Transverse colon (tissue), 4 donors: ENCODE results near the gene NUDT8. TPM values are rescaled to one million over a fixed set of nuclear protein-coding genes. Genes with fewer than 3 reads are reported as not detected.

ENCODE experiments used
- DNase-seq: peaks from one replicate; pipeline ENCODE4 v3.0.0-alpha.2; 2019
- H3K27ac ChIP-seq, 4 donors: fragments of 200-600 bp; sonication (generic); 2 replicates each; pipeline ENCODE4 v1.5.1; 2016 to 2018; ENCODE audit warnings: inconsistent platforms in 4 of 4
- H3K27me3 ChIP-seq: fragments of 200-600 bp; sonication (generic); 2 replicates; pipeline ENCODE4 v1.5.1; 2017; ENCODE audit warnings: inconsistent platforms
- H3K36me3 ChIP-seq, 4 donors: fragments of 200-600 bp; sonication (generic); 2 replicates each; pipeline ENCODE4 v1.5.1; 2017 to 2019; ENCODE audit warnings: inconsistent platforms in 4 of 4
- H3K4me1 ChIP-seq, 4 donors: fragments of 200-600 bp; sonication (generic); 2 replicates each; pipeline ENCODE4 v1.5.1; 2017 to 2020; ENCODE audit warnings: inconsistent platforms in 4 of 4
- H3K4me3 ChIP-seq, 4 donors: fragments of 200-600 bp; sonication (generic); 1 replicate in 1 of 4; 2 replicates in 3 of 4; pipeline versions ENCODE4 v1.5.1 to v1.6.1; 2017 to 2019; ENCODE audit warnings: inconsistent platforms in 4 of 4
- H3K9me3 ChIP-seq, 2 donors: fragments of 200-600 bp; sonication (generic); 2 replicates each; pipeline ENCODE4 v1.5.1; 2017 to 2019; ENCODE audit warnings: inconsistent platforms in 2 of 2
- EP300 ChIP-seq: sonication (generic); formaldehyde crosslinking; IDR thresholded peaks from one replicate; pipeline ENCODE4 v1.6.1; 2017; ENCODE audit warnings: antibody characterized with exemption, low read depth
- POLR2A ChIP-seq: fragments of 450-650 bp; IDR thresholded peaks from one replicate; pipeline ENCODE4 v1.6.1; 2016; ENCODE audit warnings: antibody characterized with exemption, mild to moderate bottlenecking, moderate library complexity
- POLR2AphosphoS5 ChIP-seq, 3 donors: sonication (generic); formaldehyde crosslinking; IDR thresholded peaks; one replicate each; pipeline ENCODE4 v1.6.1; 2016; ENCODE audit warnings: antibody characterized with exemption in 3 of 3
- WGBS, 2 donors: methylation state at CpG; one replicate each; pipeline ENCODE4 v1.1.5; 2018; ENCODE audit warnings: low coverage in 1 of 2; 5-methylcytosine and 5-hydroxymethylcytosine counted together
- in situ Hi-C, 4 donors: fragments of 200-750 bp; cut with MboI; loops; one replicate each; pipeline versions ENCODE4 v1.15.0 to v1.15.1; 2017; ENCODE audit warnings: low sequenced_read_pairs in 3 of 4, low pct_ligation_motif_present in 1 of 4, low pct_unique_long_range_greater_than_20kb in 1 of 4
- intact Hi-C: fragments of 100-400 bp; cut with DNase I; formaldehyde crosslinking; loops from one replicate; pipeline ENCODE4 v1.15.1; 2023; ENCODE audit warnings: low total_unique reads
- total RNA-seq, 4 donors: library from RNA; depleted of rRNA; stranded (reverse); fragments of >200 nt; gene quantifications; one replicate each; pipeline ENCODE4 v1.1.0, GENCODE V29; 2016
- TF ChIP-seq, protein P1 (sequence below), 5 experiments: fragments of 200-600 bp in 3 of 5; fragments of 450-650 bp in 2 of 5; sonication (generic) in 3 of 5; IDR thresholded peaks; 1 replicate in 2 of 5; 2 replicates in 3 of 5; pipeline ENCODE4 v1.5.1; 2016 to 2017; ENCODE audit warnings: antibody characterized with exemption in 5 of 5, inconsistent platforms in 3 of 5, mild to moderate bottlenecking in 2 of 5, moderate library complexity in 1 of 5

The NUDT8 gene
- total RNA-seq, 4 donors from 2014 or later: 21.3 to 68.5 (median 26.9) TPM

GRCh38 chr11:67613313-67613959 is 16.3 kb downstream of the NUDT8 start:
- Histone ChIP-seq H3K36me3 (peaks cover 0 to 3% (median 0%) of the 10 kb centered on the region in 4 donors), H3K27ac (peak overlapping the region; percentile 63 to 77 (median 72)), H3K9me3 (no peaks in the 10 kb centered on the region), H3K4me3 (peak overlapping the region in 2 of 4 donors; percentile 22 to 42), H3K27me3 (peaks cover 15% of the 10 kb centered on the region), H3K4me1 (peaks cover 6 to 13% (median 12%) of the 10 kb centered on the region in 4 donors)
- in situ Hi-C loops (no loop called here), intact Hi-C loops (no loop called here)
- DNase-seq: no peak
- 86 to 96% methylated on average over 4 to 17 of the region's 17 CpGs for WGBS, 2 donors
- TF ChIP-seq POLR2A (no peak), POLR2AphosphoS5 (IDR thresholded peaks at IDR 0.05) (no peak), EP300 (no peak)
- TF ChIP-seq, protein P1, sequence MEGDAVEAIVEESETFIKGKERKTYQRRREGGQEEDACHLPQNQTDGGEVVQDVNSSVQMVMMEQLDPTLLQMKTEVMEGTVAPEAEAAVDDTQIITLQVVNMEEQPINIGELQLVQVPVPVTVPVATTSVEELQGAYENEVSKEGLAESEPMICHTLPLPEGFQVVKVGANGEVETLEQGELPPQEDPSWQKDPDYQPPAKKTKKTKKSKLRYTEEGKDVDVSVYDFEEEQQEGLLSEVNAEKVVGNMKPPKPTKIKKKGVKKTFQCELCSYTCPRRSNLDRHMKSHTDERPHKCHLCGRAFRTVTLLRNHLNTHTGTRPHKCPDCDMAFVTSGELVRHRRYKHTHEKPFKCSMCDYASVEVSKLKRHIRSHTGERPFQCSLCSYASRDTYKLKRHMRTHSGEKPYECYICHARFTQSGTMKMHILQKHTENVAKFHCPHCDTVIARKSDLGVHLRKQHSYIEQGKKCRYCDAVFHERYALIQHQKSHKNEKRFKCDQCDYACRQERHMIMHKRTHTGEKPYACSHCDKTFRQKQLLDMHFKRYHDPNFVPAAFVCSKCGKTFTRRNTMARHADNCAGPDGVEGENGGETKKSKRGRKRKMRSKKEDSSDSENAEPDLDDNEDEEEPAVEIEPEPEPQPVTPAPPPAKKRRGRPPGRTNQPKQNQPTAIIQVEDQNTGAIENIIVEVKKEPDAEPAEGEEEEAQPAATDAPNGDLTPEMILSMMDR (IDR thresholded peaks at IDR 0.05): no peak

DNA sequence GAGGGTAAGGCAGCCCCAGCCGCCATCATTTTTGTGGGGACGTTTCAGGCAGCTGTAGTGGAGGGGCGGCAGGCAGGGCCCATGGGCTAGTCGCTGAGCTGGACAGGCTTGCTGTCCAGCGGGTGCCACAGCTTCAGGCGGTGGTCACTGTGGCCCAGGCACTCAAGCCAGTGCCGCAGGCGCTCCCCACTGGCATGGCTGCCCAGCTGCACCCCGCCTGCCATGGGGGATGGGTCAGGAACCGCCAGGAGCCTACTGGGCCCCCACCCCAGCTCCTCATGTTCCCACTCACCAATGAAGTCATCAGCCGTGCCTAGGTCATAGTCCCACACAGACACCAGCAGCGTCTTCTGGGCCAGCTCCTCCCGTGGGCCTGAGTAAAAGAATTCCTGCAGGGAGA is 17.0 kb downstream of the NUDT8 start:
- TF ChIP-seq EP300 (no peak), POLR2AphosphoS5 (IDR thresholded peaks at IDR 0.05) (no peak), POLR2A (no peak)
- TF ChIP-seq, protein P1 (IDR thresholded peaks at IDR 0.05): no peak
- H3K36me3 ChIP-seq: peaks cover 0 to 3% (median 0%) of the 10 kb centered on the region in 4 donors
- WGBS, 2 donors: 90% methylated on average over 13 of the region's 13 CpGs; no CpG with 5 or more reads in 1 of the 2 donors
- DNase-seq: no peak
- in situ Hi-C loops: no loop called here
- peaks cover 15% of the 10 kb centered on the region for H3K27me3 ChIP-seq
- H3K9me3 ChIP-seq: no peaks in the 10 kb centered on the region
- H3K4me1 ChIP-seq: peaks cover 8 to 19% (median 16%) of the 10 kb centered on the region in 4 donors
- no peak overlapping the region for H3K4me3 ChIP-seq
- intact Hi-C loops: no loop called here
- H3K27ac ChIP-seq: no peak overlapping the region

- Histone ChIP-seq H3K9me3 (no peaks in the 10 kb centered on the region), H3K4me3 (no peak overlapping the region), H3K27ac (no peak overlapping the region), H3K4me1 (peaks cover 13 to 26% (median 23%) of the 10 kb centered on the region in 4 donors), H3K36me3 (peaks cover 0 to 3% (median 0%) of the 10 kb centered on the region in 4 donors), H3K27me3 (peaks cover 15% of the 10 kb centered on the region)
- in situ Hi-C loops: no loop called here
- 92% methylated on average over 7 to 36 of the region's 37 CpGs for WGBS, 2 donors
- intact Hi-C loops: no loop called here
- no peak for DNase-seq
- TF ChIP-seq POLR2A (no peak), EP300 (no peak)
- TF ChIP-seq, protein P1 (IDR thresholded peaks at IDR 0.05): no peak
Observed at GRCh38 chr11:67611704-67612587, 17.8 kb downstream of the NUDT8 start.

GRCh38 chr11:67611165-67611564 is 18.6 kb downstream of the NUDT8 start:
- Histone ChIP-seq H3K4me1 (peaks cover 13 to 27% (median 25%) of the 10 kb centered on the region in 4 donors), H3K27me3 (peaks cover 13% of the 10 kb centered on the region), H3K9me3 (no peaks in the 10 kb centered on the region), H3K4me3 (no peak overlapping the region), H3K27ac (no peak overlapping the region), H3K36me3 (peaks cover 0 to 3% (median 0%) of the 10 kb centered on the region in 4 donors)
- DNase-seq: no peak
- intact Hi-C loops (no loop called here), in situ Hi-C loops (no loop called here)
- TF ChIP-seq POLR2AphosphoS5 (IDR thresholded peaks at IDR 0.05) (no peak), EP300 (no peak), POLR2A (no peak)
- TF ChIP-seq, protein P1 (IDR thresholded peaks at IDR 0.05): no peak
- WGBS, 2 donors: 94 to 100% methylated on average over 2 to 14 of the region's 14 CpGs
